CD4-positive, alpha-beta T cell treated with Interleukin-6 for 4 hours (primary cell): ENCODE results near the gene P2RX6.
A peak's percentile ranks its signal among the peaks of the same experiment; 100 is the strongest.

ENCODE experiments used
- DNase-seq: peaks from one replicate; pipeline ENCODE4 v3.0.0-alpha.2; 2020; ENCODE audit warnings: mixed read lengths

The P2RX6 gene

DNA sequence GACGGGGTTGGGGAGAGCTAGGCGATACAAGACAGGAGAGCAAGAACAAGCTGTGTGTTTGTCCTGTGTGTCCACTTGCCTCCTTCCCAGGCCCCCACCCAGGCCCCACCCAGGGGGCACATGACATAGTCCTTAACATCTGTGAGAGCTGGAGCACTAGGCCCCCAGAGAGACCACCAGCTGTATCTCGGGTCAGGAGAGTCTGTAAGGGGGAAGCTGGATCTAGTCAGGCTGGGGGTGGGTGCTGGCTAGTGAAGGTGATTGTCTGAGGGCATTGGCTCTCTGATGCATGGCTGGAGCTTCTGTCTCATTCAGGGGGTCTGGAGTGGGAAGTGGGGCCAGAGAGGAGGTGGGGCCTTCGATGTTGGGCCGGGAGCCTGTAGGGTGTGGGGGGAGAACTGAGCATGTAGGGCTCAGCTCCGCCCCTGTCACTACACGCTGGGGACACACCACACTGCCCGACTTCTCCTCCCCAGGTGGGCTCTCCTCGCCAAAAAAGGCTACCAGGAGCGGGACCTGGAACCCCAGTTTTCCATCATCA lies 571 bp downstream of the P2RX6 start:
- DNase-seq, result no peak

DNA sequence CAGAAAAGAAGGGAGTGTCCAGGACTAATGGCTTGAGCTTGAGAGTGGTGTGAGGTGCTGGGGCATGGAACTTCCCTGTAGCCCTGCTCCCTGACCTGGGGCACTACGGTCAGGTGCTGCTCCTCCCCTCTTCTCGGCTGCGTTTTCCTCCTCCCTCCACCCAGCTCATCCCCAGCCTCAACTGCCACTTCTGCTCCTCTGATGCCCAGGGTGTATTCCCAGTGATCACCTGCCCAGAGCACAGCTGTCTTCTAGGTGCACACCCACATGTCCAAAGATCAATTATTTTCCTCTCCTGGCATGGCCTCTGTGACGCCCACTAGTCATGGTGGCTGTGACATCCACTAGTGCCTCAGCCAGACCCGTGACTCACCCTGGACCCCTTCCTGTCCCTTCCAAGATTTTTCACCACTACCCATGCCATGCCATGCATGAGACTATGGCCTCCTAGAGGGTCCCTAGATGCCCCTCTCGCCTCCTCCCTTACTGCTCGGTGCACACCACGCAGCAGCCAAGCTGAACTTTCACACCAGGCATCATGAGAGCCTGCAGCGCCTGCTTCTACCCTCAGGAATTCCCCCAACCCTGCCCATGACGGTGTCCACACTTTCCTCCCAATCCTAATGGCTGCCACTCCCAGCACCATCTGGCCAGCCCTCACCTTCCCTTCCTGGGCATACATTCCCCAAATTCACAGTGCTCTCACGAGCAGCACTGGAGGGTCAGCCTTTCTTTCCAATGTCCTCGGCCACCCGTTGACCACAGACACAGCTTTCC lies 1.9 kb downstream of the P2RX6 start:
- no peak for DNase-seq

DNA sequence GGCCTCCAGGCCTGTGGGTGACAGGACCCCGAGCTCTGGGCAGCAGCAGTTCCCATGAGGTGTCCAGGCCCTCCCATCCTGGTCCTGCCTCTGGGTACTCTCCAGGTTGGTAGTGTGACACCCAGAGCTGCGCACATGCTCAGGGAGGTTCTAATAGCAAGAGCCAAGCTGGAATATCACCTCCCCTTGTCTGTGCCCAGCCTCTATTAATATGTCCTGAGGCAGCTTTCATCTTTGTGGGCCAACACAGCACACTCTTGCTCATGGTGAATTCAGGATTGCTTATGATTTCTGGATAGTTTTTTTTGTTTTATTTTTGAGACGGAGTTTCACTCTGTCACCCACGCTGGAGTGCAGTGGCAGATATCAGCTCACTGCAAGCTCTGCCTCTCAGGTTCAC lies 3.3 kb downstream of the P2RX6 start:
- no peak for DNase-seq

DNA sequence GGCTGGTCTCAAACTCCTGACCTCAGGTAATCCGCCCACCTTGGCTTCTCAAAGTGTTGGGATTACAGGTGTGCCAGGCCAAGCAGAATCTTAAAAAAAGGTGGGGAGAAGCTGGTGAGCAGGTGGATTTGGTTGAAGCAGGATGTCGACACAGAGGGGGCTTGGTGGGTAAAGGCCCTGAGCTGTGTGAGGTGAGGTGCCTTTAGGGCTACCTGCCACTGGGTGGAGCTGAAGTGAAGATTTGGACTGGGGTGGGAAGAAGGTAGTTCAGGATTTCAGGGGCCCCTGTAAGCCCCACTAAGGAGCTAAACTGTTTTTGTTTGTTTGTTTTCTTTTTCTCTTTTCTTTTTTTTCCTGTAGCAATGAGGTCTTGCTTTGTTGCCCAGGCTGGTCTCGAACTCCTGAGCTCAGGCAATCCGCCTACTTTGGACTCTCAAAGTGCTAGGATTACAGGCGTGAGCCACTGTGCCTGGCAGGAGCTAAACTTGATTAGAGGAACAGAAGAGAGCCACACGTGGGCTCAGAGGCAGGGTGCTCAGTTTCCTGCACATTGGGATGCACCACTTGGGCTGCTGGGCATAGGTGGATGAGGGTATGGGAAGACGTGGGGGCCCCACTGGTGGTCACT lies 6.0 kb downstream of the P2RX6 start:
- DNase-seq, result no peak

DNA sequence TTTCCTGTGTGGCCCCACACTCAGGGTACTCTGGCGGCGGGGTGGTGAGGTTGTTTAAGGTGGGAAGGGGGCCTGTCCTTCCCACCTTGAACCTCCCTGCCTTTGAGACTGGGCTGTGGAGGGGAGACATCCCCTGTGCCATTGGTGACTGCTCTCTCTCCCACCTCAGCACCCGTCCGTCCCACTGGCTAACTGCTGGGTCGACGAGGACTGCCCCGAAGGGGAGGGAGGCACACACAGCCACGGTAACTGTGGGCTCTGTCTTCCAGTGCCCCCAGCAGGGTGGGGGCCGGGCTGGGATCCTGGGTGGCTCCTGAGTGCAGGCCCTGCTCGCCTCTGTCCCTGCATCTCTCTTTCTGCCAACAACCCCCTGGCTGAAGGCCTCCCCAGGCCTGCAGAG lies 7.5 kb downstream of the P2RX6 start:
- DNase-seq, result no peak

DNA sequence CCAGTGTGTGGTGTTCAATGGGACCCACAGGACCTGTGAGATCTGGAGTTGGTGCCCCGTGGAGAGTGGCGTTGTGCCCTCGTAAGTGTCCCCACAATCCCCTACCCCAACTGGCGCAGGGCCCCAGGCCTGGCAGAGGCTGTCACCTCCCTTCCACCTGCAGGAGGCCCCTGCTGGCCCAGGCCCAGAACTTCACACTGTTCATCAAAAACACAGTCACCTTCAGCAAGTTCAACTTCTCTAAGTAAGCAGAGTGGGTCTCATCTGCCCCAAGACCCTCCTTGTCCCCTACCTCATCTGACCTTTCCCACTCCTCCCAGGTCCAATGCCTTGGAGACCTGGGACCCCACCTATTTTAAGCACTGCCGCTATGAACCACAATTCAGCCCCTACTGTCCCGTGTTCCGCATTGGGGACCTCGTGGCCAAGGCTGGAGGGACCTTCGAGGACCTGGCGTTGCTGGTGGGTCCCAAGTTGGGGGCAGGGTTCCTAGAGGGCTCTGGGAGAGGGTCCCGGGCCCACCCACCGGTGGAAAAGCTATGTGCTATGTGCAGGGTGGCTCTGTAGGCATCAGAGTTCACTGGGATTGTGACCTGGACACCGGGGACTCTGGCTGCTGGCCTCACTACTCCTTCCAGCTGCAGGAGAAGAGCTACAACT lies 8.1 kb downstream of the P2RX6 start:
- no peak for DNase-seq

DNA sequence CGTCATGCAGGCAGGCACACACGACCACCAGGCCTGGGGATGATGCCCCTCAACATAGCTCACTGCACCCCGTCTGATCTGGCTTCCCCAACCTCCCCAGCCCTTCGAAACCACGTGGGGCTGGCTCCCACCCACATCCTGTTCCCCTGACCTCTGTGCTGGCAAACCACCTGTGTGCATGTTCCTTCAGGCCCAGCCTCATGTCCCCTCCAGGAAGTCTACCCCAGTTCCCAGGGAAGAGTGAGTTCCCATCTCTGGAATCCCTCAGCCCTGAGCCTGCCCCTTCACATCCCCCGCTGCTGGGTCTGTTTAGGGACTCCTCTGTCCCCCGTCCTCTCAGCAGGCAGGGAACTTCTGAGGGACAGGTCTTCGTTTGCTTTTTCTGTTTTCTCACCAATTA lies 10.3 kb downstream of the P2RX6 start:
- peak; percentile 40 for DNase-seq

DNA sequence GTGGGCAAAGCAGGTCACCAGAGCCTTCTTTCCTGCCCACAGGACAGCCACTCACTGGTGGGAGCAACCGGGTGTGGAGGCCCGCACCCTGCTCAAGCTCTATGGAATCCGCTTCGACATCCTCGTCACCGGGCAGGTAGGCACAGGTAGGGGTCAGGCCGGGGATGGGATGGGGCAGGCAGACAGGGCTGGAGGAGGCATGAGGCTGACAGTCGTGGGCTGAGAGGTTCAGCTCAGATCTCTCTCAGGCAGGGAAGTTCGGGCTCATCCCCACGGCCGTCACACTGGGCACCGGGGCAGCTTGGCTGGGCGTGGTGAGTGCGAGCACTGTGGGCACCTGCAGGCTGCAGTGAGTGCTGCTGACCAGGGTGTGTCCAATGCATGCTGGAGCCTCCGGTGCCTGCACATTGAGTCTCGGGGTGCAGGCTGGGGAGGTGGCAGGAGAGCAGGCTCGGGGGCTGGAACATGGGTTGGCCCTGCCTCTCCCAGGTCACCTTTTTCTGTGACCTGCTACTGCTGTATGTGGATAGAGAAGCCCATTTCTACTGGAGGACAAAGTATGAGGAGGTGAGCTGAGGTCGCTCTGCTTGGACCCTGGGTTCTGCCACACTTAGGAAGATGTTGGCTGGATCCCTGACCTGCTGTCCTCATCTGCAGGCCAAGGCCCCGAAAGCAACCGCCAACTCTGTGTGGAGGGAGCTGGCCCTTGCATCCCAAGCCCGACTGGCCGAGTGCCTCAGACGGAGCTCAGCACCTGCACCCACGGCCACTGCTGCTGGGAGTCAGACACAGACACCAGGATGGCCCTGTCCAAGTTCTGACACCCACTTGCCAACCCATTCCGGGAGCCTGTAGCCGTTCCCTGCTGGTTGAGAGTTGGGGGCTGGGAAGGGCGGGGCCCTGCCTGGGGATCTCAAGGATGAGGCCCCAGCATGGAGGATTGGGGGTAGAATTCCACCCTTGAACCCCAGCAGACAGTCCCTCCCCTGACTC lies 11.1 kb downstream of the P2RX6 start:
- DNase-seq, result no peak

DNA sequence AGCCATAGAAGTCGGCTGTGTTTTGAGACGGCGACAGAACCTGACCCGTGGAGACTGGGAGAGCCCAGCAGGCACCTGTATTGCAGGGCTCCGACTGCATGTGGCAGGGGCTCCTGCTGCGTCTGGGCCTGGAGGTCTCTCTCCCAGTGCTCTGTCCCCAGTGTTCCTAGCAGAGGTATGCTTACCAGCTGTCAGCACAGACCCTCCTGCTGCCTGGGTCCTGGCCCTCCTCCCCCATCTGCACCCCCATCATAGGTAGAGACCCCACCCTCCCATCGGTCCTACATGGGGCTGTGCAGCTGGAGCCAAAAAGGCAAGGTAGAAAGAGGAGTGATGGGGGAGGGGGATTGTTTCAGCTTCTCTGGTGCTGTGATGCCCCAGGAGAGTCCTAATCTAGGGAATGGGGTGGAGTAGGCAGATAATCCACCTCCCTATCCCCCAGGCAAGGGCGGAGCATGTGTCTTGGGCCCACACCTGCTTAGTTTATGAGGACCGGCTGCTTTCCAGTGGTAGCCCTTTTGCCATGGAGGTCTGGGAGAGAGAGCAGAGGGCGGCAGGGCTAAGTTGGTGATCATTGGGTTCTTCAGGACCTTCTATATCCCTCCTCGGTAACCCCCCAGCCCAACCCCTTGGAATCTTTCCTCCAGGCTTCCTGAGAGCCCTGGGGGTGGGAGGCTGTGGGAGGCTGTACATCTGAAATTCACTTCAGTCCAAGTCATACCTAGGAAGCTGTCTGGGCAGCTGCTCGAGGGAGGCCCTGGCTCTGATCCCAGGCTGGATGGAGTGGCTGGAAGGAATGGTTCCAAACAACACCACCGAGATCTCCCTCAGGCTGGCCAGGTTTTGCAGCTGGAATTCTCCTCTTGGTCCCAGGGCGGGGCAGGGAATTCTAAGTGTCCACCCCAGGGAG lies 12.1 kb downstream of the P2RX6 start:
- no peak for DNase-seq

DNA sequence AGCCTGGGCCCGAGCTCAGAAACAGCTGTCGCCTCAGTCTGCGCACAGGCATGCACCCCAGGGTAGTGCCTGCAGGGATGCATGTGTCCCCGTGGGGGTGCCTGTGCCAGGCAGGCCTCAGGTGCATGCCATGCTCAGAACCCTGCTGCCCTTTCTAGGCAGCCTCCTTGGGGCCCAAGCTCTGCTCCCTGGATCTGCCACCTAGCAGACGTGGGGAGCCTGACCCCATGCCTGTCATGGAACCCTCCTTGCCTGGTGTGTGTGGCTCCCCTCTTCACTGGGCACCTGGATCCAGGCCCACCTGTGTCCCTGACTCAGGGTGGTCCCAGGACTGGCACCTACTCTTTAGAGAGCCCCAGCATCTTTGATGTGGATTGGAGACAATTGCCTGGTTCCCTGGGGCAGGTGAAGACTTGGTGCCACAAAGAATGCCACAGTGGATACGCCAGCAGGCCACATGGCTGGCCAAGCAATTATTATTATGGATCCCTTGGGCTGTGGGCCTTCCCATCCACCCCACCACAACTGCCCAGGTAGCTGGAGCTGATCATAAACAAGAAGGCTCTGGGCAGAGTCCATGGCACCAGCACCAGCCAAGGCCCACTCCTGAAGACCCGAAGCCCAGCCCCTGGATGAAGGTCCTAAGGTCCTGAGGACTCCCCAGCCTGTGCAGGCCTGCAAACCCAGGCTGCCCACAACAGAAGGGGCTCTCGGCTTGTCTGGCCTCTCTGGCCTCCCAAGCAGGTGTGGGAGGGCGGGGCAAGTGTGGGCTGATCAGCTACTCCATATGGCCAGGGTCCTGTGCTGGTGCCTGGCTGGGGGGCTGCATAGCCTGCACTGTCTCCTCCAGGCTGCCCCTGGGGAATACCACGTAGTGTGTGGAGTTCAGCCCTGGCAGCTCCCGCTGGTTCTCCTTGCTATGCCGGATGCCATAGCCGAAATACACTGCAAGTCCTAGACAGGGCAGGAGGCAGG lies 13.6 kb downstream of the P2RX6 start:
- DNase-seq, result no peak

DNA sequence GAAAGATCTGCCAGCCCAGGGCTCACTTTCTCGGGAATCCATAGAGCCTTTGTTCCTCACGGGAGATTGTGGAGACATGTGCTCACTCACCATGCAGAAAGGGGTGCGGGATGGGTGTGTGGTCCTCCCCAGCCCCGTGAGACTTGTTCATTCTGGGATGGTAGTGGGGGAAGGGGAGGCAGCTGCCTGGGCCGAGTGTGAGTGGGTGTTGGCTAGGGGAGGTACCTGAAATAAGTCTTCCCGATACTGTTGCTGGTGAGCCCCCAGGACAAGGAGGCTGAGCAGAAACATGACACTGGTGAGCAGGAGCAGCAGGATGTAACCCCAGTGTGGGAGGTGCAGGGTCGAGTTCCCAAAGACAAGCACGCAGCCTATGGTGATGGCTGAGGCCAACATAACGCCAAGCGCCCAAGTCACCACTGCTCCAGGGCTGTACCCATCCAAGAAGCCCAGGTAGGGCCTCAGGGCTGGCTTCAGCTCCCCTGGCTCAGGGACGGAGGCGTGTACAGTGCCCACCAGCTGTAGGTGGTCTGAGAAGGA lies 14.6 kb downstream of the P2RX6 start:
- DNase-seq, result no peak

DNA sequence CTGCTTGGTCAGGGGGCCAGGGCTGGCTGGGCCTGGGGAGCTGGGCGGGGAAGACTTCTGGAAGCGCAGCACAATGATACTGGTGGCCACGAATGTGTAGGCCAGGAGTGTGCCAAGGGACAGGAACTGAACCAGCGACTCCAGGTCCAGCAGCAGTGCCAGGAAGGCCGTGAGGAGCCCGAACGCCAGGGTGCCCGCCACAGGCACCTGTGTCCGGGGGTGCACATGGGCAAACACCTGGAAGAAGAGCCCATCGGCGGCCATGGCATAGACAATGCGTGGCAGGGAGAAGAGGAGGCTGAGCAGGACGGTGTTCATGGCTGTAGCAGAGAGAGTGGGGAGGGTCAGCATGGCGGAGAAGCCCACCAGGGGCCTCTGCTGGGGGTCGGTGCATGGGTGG lies 15.1 kb downstream of the P2RX6 start:
- DNase-seq, result no peak

DNA sequence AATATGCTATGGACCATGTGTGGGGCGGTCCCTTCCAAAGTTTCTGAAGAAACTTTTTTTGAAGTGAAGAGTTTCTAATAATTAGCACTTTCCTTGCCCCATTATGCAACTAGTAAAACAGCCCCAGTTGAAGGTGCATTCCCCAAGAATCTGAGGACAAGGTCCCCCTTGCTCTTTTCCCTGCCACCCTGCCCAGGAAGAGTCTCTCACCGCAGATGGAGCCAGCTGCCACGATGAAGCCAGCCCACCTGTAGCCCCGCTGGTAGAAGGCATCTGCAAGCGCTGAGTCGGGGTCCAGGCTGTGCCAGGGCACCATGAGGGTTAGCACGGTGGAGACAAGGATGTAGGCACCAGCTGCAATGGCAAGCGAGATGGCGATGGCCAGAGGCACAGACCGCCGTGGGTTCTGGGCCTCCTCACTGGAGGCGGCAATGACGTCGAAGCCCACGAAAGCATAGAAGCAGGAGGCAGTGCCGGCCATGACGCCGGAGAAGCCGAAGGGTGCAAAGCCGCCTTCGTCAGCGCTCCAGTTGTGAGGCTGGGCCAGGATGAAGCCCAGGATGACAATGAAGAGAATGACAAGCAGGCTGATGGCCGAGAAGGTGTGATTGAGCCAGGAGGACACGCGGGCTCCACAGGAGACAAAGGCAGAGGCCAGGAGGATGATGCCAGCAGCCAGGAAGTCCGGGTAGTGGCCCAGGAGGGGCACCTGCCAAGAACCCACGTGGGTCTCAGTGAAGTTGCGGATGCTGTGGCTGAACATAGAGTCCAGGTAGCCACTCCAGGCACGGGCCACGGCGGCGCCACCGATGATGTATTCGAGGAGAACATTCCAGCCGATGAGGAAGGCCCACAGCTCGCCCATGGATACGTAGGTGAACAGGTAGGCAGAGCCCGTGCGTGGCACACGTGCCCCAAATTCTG lies 15.9 kb downstream of the P2RX6 start:
- DNase-seq, result no peak

DNA sequence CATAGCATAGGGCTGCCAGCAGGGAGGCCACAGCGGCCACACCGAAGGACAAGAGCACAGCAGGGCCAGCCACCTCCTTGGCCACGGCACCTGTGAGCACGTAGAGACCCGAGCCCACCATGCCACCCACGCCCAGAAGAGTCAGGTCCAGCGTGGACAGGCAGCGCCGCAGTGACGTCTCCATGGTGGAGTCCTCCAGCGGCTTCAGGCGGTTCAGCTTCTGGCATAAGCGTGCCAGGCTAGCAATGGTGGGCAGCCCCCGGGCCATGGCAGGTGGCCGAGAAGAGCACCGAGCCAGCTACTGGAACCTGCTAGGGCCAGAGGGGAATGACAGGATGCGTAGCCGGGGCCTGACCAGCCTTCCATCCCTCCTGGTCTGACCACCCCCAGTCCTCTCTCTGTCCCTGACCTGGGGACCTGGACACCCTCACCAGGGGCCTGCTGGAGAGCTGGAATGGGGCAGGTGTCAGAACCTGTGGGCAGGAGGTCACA lies 16.6 kb downstream of the P2RX6 start:
- no peak for DNase-seq

DNA sequence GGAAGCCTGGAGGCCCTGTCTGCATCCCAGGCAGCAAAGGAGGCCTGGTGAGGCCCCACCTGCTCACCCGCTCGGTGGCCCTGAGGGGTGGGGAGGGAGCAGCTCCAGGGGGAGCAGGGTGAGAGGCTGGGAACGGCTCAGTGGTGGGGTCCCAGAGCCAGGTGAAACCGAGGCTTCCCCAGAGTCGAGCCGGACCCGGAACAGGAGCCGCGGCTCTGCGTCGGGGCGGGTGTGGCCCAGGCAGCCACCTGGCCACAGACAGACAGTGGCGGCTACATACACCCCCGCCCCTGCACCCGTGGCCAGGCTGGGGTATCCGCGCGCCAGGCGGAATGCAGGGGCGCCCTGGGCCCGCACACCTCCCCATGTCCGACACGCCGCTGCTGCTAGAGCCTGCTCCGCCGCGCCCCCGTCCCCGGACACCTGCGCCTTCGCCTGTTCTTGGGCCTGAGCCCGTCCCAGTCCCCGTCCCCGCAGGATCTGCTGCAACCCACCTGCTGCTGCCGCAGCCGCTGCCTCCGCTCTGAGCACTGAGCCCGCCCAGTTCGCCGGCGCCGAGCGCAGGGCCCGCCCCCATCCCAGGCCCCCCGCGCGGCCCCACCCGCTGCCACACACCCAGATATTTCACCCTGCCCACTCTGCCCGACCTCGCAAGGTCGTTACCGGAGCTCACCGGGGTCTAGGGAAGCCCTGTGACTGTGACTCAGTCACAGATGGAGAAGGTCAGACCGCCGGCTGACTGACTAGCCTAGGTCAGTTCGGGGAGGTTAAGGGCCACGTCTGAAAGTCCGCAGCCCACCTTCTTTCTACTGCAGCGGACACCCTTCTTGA lies 17.3 kb downstream of the P2RX6 start, which contains the start of gene SLC7A4:
Gene SLC7A4 (minus strand): TSS at position 525 of the 831 bp plus-strand sequence. CDS start 749 bp downstream, outside the sequence.
- no peak for DNase-seq

DNA sequence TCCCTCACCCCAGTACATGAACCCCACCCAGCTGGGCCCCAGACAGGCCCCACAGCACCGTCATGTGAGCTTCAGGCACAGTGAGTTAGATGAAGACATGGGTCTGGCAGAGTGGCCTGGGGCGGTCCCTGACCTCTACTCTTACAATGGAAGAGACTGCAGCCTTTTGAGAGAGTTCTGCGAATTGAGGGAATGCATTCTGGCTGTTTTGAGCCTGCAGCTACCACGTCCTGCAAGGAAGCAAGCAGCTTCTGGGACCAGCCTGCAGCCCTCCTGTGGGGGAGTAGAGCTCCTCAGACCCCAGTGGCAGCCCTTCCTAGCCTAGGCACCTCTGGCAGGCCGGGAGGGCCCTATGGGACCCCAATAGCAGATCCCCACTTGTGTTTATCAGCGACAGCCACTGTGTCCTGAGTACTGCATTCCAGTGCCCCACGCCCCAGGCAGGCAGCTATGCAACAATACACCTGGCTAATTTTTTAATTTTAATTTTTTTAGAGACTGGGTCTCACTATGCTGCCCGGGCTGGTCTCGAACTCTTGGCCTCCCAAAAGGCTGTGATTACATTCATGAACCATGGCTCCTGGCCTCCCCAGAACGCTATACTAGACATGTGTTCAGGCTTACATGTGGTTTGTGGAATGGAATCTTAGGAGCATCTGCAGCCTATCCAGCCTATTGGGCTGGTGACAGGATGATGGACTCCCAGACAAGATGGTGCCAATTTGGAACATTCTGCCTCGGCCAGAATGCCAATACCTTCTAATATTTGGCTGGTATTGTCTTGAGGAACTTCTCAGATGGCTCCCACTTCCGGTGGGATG lies 18.1 kb downstream of the P2RX6 start:
- no peak for DNase-seq

DNA sequence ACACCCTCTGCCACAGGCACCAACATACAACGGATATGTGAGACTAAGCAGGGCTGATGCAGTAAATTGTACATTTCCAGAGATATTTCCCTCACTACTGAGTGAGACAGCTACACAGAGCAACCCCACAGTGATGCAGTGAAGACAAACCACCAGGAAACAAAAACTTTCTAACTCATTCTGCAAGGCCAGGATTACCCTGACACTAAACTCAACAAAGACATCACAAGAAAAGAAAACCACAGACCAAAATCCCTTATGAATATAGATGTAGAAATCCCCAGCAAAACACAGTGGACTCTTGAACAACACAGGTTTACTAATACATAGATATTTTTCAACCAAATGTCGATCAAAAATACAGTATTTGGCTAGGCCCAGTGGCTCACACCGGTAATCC lies 18.9 kb downstream of the P2RX6 start:
- DNase-seq, result no peak
